CD4-positive, alpha-beta T cell treated with Interleukin-4 for 1 hour (primary cell): Measurements from ENCODE around the gene SYNPO2.
"Not testable (repeated sequence)": the region's sequence is repeated elsewhere in the genome, so short reads cannot be mapped to it uniquely, and the experiment has no call there.

Experiments
- DNase-seq, 2 donors: peaks; one replicate each; pipeline ENCODE4 v3.0.0-alpha.2; 2020 to 2022

Gene SYNPO2, protein sequence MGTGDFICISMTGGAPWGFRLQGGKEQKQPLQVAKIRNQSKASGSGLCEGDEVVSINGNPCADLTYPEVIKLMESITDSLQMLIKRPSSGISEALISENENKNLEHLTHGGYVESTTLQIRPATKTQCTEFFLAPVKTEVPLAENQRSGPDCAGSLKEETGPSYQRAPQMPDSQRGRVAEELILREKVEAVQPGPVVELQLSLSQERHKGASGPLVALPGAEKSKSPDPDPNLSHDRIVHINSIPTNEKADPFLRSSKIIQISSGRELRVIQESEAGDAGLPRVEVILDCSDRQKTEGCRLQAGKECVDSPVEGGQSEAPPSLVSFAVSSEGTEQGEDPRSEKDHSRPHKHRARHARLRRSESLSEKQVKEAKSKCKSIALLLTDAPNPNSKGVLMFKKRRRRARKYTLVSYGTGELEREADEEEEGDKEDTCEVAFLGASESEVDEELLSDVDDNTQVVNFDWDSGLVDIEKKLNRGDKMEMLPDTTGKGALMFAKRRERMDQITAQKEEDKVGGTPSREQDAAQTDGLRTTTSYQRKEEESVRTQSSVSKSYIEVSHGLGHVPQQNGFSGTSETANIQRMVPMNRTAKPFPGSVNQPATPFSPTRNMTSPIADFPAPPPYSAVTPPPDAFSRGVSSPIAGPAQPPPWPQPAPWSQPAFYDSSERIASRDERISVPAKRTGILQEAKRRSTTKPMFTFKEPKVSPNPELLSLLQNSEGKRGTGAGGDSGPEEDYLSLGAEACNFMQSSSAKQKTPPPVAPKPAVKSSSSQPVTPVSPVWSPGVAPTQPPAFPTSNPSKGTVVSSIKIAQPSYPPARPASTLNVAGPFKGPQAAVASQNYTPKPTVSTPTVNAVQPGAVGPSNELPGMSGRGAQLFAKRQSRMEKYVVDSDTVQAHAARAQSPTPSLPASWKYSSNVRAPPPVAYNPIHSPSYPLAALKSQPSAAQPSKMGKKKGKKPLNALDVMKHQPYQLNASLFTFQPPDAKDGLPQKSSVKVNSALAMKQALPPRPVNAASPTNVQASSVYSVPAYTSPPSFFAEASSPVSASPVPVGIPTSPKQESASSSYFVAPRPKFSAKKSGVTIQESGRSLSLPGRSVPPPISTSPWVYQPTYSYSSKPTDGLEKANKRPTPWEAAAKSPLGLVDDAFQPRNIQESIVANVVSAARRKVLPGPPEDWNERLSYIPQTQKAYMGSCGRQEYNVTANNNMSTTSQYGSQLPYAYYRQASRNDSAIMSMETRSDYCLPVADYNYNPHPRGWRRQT

DNA sequence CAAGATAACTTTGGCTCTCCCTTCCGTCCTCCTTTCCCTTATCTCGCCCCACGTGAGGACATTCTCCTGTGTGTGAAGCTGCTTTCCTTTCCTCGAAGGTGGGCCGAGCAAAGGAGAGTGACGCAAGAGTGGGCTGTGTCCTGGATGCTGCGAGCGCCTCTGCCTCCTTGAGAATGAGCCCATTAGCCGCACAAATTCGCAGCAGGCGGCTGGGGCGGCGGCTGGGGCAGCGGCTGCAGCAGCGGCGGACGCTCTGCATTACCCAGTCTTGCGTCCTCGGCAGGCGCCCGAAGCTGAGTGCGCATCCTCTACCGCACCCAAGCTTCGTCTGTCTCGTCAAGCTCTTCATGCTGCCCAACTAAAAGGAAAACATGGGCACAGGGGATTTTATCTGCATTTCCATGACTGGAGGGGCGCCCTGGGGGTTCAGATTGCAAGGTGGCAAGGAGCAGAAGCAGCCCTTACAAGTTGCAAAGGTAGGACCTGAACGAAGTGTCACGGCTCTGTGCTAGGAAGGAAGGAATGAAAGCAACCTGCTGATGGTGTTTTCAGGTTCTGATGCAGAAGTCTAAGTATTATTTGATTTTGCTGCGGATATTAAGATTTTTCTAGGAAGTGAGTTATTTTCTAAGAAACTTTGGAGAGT, at the start of gene SYNPO2:
Gene SYNPO2, plus strand, starts transcription at position 189 of the 646 bp plus-strand sequence. Its CDS starts 183 bp downstream, at position 372.
- peak in 1 of 2 donors; percentile 9 for DNase-seq

DNA sequence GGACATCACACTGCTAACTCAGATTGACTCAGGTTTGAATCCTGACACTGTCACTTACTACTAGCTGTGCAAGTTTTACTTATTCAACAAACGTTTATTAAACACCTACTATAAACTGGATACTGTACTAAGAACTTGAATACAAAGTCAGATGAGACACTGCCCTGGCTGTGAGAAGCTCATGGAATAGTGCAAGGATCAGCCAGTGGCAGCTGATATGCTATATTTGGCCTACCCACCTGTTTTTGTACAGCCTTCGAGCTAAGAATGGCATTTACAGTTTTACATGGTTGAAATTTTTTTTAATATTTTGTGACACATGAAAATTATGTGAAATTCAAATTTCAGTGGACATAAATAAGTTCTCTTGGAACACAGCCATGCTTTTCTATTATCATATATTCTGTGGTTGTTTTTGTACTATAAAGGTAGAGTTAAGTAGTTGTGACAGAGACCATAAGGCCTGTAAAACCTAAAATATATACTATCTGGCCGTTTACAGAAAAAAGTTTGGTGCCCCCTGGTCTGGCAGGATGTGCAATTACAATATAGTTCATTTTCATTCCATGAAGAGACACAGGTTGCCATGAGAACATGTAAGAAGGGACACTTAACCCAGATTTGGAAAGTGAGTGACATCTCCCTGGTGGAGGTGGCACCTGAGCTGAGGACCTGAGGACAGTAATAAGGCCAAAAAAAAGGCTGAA, 49.3 kb upstream of the SYNPO2 start:
- no peak for DNase-seq

- DNase-seq, result no peak
Measured at GRCh38 chr4:118842055-118842454, 46.6 kb upstream of the SYNPO2 start.

- no peak for DNase-seq
Measured at GRCh38 chr4:118843237-118843636, 45.4 kb upstream of the SYNPO2 start.

DNA sequence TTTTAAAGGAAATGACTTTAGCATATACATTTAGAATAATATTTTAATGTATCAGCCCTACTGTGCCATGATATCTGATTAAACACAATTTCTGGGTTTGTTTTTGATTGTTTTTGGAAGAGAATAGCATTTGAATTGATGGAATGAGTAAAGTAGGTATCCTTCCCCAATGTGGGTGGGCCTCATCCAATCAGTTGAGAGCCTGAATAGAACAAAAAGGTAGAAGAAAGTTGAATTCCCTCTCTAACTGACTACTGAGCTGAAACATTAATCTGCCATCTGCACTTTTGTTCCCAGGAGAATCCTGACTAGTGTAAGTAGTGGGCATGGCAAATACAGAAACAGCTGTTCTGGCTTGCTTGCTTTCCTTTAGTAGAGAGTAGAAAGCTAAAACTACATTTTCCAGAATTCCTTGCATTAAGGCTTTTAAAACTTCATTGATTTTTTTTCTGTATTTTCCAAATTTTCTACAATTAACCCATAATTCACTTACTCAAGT, 43.1 kb upstream of the SYNPO2 start:
- DNase-seq, result no peak

DNA sequence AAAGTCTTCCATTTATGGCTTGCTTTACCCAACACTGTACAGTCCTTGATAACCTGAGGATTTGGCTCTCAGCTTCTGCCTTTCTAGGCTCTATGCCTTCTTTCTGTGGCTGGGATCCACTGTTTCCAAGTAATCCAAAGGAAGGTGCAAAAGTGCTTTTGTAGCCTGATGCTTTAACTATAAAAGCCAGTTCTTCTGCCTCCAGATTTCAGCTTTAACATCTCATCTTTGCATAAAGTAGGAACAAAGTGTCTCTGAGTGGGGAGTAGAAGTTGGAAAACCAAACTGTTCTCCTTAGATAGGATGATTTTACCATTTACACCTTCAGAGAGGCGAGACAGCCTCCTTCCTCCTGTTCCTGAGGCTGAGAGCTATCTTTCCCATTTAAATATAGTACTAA, 41.7 kb upstream of the SYNPO2 start:
- DNase-seq, result no peak

GRCh38 chr4:118848242-118848641, 40.4 kb upstream of the SYNPO2 start:
- DNase-seq, result no peak

GRCh38 chr4:118848901-118849300, 39.8 kb upstream of the SYNPO2 start:
- DNase-seq, result no peak

GRCh38 chr4:118849867-118850487, 38.7 kb upstream of the SYNPO2 start:
- no peak for DNase-seq

- peak; percentile 22 to 69 for DNase-seq
Measured at GRCh38 chr4:118850488-118851173, 38.0 kb upstream of the SYNPO2 start.

DNA sequence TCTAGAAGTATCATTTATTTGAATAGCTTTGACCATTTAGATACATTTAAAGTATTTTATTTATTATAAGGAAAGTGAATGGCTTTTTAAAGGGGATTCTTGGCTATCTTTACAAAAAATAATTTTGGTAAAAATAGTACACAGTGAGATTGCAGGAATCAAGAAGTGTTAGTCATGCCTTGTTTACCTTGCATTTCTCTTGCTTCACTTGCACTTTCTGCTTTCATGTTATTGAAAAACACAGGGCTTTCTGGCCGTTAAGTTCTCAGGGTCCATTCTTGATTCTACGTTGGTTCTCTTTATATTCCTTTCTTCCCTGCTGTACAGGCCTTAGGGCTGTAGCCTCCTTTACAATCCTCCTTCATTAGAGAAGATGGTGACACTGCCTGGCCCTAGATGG, 30.9 kb upstream of the SYNPO2 start:
- no peak for DNase-seq

GRCh38 chr4:118858779-118859178, 29.9 kb upstream of the SYNPO2 start:
- DNase-seq, result no peak

- DNase-seq, result peak in 1 of 2 donors; percentile 37
Measured at GRCh38 chr4:118865091-118865708, 23.5 kb upstream of the SYNPO2 start.

- DNase-seq, result no peak
Measured at GRCh38 chr4:118866442-118866841, 22.2 kb upstream of the SYNPO2 start.

- no peak for DNase-seq
Measured at GRCh38 chr4:118867311-118868067, 21.2 kb upstream of the SYNPO2 start.

- no peak for DNase-seq
Measured at GRCh38 chr4:118869808-118870342, 18.8 kb upstream of the SYNPO2 start.

DNA sequence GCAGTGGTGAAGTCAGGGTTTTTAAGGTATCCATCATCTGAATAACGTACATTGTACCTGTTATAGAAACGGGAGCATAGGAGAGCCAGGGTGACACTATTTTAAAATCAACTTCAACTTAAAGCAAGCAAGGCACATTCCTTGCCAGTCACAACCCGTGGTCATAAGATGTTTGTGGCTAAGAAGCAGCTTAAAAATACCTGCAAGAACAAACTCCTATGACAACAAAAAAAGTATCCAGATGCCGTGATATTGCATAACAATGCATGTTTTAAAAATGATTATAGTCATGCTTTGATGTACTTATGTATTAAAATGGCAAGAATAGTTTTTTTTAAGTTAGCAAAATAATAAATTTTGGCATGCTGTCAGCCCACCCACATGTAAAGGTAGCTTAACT, 16.5 kb upstream of the SYNPO2 start:
- DNase-seq, result no peak

DNA sequence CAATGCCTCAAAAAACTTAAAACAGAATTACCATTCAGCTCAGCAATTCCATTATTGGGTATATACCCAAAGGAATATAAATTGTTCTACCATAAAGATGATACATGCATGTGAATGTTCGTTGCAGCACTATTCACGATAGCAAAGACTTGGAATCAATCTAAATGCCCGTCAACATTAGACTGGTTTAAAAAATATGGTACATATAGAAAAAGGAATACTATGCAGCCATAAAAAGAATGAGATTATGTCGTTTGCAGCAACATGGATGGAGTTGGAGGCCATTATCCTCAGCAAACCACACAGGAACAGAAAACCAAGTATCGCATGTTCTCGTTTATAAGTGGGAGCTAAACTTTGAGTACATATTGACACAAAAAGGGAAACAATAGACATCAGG, 10.9 kb upstream of the SYNPO2 start:
- no peak for DNase-seq

GRCh38 chr4:118878507-118878906, 10.1 kb upstream of the SYNPO2 start:
- not testable (repeated sequence) for DNase-seq
